Ascending aorta (tissue), 2 donors: ENCODE data around the gene SLC25A29. TPM values are rescaled to one million over a fixed set of nuclear protein-coding genes. Genes with fewer than 3 reads are reported as not detected.

ENCODE experiments used
- DNase-seq, 2 donors: peaks; one replicate each; pipeline ENCODE4 v3.0.0-alpha.2; 2019; ENCODE audit warnings: low spot score in 2 of 2
- H3K27ac ChIP-seq, 2 donors: fragments of 200-600 bp; sonication (generic); one replicate each; pipeline ENCODE4 v1.5.1; 2016 to 2017; ENCODE audit warnings: mild to moderate bottlenecking in 1 of 2
- H3K27me3 ChIP-seq: fragments of 200-600 bp; sonication (generic); one replicate; pipeline ENCODE4 v1.5.1; 2017
- H3K36me3 ChIP-seq, 2 donors: fragments of 200-600 bp; sonication (generic); one replicate each; pipeline ENCODE4 v1.5.1; 2016
- H3K4me1 ChIP-seq, 2 donors: fragments of 200-600 bp; sonication (generic); one replicate each; pipeline ENCODE4 v1.5.1; 2016 to 2017; ENCODE audit warnings: mild to moderate bottlenecking in 1 of 2
- H3K4me3 ChIP-seq, 2 donors: fragments of 200-600 bp; sonication (generic); one replicate each; pipeline ENCODE4 v1.5.1; 2016 to 2017; ENCODE audit warnings: mild to moderate bottlenecking in 1 of 2
- H3K9me3 ChIP-seq, 2 donors: fragments of 200-600 bp; sonication (generic); one replicate each; pipeline ENCODE4 v1.5.1; 2016
- intact Hi-C: fragments of 100-400 bp; cut with DNase I; formaldehyde crosslinking; loops from one replicate; pipeline ENCODE4 v1.15.1; 2023
- total RNA-seq: library from RNA; depleted of rRNA; stranded (reverse); fragments of >200 nt; gene quantifications from one replicate; pipeline ENCODE4 v1.1.0, GENCODE V29; 2016
- TF ChIP-seq, protein P1 (sequence below), 3 experiments: fragments of 200-600 bp in 2 of 3; fragments of 450-650 bp in 1 of 3; sonication (generic) in 2 of 3; IDR thresholded peaks; one replicate each; pipeline ENCODE4 v1.5.1; 2016 to 2019; ENCODE audit warnings: antibody characterized with exemption in 3 of 3, mild to moderate bottlenecking in 1 of 3, moderate library complexity in 1 of 3

Gene SLC25A29
- total RNA-seq, 1 donor from 2014 or later, result 193 TPM

GRCh38 chr14:100279563-100279962 lies 26.7 kb downstream of the SLC25A29 start:
- no peak overlapping the region for H3K27ac ChIP-seq
- no peak for DNase-seq
- intact Hi-C loops, result no loop called here

DNA sequence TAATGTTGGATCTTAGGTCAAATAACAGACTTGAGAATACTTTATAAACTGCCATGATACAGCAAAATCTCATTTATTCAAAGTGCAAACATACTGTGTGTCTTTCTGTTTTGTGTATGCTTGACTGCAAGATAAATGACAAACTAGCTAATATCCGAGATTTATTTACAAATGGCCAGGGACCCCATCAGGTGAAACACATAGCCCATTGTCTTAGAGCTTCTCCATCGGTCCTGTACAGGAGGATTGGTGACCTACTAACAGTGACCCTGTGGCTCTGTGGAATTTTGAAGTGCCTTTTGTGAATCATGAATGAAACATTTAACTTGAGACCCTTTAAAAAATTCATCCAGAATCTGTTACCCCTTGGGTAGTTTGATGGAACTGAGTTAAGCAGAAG lies 27.1 kb downstream of the SLC25A29 start:
- Histone ChIP-seq H3K36me3 (peaks cover 0 to 12% of the 10 kb centered on the region in 2 donors), H3K4me1 (peaks cover 0 to 3% of the 10 kb centered on the region in 2 donors), H3K27me3 (no peaks in the 10 kb centered on the region), H3K4me3 (no peak overlapping the region), H3K27ac (no peak overlapping the region), H3K9me3 (no peaks in the 10 kb centered on the region)
- no peak for DNase-seq
- TF ChIP-seq, protein P1, sequence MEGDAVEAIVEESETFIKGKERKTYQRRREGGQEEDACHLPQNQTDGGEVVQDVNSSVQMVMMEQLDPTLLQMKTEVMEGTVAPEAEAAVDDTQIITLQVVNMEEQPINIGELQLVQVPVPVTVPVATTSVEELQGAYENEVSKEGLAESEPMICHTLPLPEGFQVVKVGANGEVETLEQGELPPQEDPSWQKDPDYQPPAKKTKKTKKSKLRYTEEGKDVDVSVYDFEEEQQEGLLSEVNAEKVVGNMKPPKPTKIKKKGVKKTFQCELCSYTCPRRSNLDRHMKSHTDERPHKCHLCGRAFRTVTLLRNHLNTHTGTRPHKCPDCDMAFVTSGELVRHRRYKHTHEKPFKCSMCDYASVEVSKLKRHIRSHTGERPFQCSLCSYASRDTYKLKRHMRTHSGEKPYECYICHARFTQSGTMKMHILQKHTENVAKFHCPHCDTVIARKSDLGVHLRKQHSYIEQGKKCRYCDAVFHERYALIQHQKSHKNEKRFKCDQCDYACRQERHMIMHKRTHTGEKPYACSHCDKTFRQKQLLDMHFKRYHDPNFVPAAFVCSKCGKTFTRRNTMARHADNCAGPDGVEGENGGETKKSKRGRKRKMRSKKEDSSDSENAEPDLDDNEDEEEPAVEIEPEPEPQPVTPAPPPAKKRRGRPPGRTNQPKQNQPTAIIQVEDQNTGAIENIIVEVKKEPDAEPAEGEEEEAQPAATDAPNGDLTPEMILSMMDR (IDR thresholded peaks at IDR 0.05), result no peak
- intact Hi-C loops, result no loop called here

More at GRCh38 chr14:100279563-100279962, 26.7 kb downstream of the SLC25A29 start:
- no peak overlapping the region for H3K4me3 ChIP-seq
- H3K9me3 ChIP-seq, result no peaks in the 10 kb centered on the region
- H3K4me1 ChIP-seq, result peaks cover 0 to 3% of the 10 kb centered on the region in 2 donors
- H3K36me3 ChIP-seq, result peaks cover 0 to 12% of the 10 kb centered on the region in 2 donors
- H3K27me3 ChIP-seq, result no peaks in the 10 kb centered on the region
- TF ChIP-seq, protein P1 (IDR thresholded peaks at IDR 0.05), result no peak

DNA sequence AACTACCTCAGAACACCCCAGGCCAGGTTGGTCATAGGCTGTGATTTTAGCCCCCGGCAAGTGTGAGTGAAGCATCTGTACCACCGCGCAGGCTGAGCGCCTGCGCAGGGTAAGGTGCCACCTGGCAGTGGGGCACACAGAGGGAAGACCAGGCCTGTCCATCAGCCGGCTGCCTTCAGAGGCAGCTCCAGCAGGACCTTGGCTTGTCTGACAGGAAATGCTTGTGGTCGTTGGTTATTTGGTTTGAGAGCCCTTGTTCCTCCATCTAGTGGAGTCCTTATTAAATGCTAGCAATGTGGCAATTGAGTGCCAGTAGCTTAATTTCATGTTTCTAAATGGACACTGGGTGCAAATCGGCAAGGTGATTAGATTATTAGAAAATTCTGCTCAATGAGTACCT lies 27.5 kb downstream of the SLC25A29 start:
- Histone ChIP-seq H3K9me3 (no peaks in the 10 kb centered on the region), H3K36me3 (peaks cover 0 to 12% of the 10 kb centered on the region in 2 donors), H3K4me1 (peaks cover 0 to 3% of the 10 kb centered on the region in 2 donors), H3K27me3 (no peaks in the 10 kb centered on the region), H3K27ac (no peak overlapping the region), H3K4me3 (no peak overlapping the region)
- no peak for DNase-seq
- TF ChIP-seq, protein P1 (IDR thresholded peaks at IDR 0.05), result no peak
- intact Hi-C loops, result no loop called here

DNA sequence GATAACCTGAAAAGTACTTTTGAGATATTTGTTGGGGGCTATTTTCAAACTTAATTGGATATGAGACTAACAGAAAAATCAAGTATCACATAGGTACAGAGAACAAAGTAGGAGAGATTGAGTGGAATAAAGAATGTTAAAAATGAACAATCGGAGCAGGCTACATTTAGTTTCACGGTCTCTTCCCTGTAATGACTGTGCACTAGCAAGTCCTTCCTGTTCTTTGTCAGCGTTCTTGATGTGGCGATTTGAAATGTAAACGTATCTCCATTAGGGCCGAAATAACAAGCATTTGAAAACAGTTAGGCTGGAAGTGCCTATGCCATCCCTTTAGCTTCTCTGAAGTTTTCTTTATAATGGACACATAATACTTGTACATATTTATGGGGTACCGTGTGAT lies 31.0 kb downstream of the SLC25A29 start:
- H3K4me3 ChIP-seq, result no peak overlapping the region
- H3K27me3 ChIP-seq, result no peaks in the 10 kb centered on the region
- H3K36me3 ChIP-seq, result peaks cover 0 to 12% of the 10 kb centered on the region in 2 donors
- DNase-seq, result no peak
- intact Hi-C loops, result no loop called here
- TF ChIP-seq, protein P1 (IDR thresholded peaks at IDR 0.05), result no peak
- no peaks in the 10 kb centered on the region for H3K9me3 ChIP-seq
- H3K27ac ChIP-seq, result no peak overlapping the region
- H3K4me1 ChIP-seq, result peaks cover 0 to 5% of the 10 kb centered on the region in 2 donors

DNA sequence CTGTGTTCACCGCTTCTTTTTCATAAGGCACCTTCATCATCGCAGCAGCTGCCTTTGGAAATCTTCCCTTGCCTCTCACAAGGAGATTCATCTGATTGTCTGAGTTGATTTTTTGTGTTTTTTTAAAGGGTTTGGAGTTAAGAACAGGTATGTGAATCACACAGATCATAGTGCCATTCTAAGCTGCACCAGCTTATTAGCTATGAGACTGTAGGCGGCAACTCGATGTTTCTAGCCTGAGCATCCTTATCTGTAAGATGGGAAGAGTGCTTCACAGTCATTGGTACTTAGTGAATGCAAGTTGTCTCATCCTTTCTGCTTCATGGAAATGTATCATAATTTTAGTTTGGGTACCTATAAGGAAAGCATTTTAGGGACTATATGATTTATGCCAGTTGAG lies 32.0 kb downstream of the SLC25A29 start:
- peaks cover 0 to 5% of the 10 kb centered on the region in 2 donors for H3K4me1 ChIP-seq
- TF ChIP-seq, protein P1 (IDR thresholded peaks at IDR 0.05), result no peak

More for the DNA sequence above, 32.0 kb downstream of the SLC25A29 start:
- Histone ChIP-seq H3K4me3 (no peak overlapping the region), H3K27me3 (no peaks in the 10 kb centered on the region), H3K27ac (no peak overlapping the region), H3K36me3 (peaks cover 0 to 12% of the 10 kb centered on the region in 2 donors), H3K9me3 (no peaks in the 10 kb centered on the region)
- DNase-seq, result no peak
- intact Hi-C loops, result no loop called here
